SU-DHL-6 (cell line): Measurements from ENCODE around the gene NUDT8.

ENCODE experiments used
- EZH2phosphoT487 ChIP-seq: fragments of 200-600 bp; sonication (generic), shearing (Covaris generic); conservative IDR thresholded peaks from 2 replicates; pipeline ENCODE4 v1.6.1; 2018; ENCODE audit warnings: mild to moderate bottlenecking, antibody characterized with exemption, low read length, moderate library complexity, mixed read lengths
- TF ChIP-seq, protein P1 (sequence below): fragments of 200-600 bp; sonication (generic); IDR thresholded peaks from one replicate; pipeline ENCODE4 v1.5.1; 2017; ENCODE audit warnings: antibody characterized with exemption, mild to moderate bottlenecking, low read length, moderate library complexity; ENCODE audit not compliant: insufficient read depth, poor library complexity, severe bottlenecking

- TF ChIP-seq, protein P1, sequence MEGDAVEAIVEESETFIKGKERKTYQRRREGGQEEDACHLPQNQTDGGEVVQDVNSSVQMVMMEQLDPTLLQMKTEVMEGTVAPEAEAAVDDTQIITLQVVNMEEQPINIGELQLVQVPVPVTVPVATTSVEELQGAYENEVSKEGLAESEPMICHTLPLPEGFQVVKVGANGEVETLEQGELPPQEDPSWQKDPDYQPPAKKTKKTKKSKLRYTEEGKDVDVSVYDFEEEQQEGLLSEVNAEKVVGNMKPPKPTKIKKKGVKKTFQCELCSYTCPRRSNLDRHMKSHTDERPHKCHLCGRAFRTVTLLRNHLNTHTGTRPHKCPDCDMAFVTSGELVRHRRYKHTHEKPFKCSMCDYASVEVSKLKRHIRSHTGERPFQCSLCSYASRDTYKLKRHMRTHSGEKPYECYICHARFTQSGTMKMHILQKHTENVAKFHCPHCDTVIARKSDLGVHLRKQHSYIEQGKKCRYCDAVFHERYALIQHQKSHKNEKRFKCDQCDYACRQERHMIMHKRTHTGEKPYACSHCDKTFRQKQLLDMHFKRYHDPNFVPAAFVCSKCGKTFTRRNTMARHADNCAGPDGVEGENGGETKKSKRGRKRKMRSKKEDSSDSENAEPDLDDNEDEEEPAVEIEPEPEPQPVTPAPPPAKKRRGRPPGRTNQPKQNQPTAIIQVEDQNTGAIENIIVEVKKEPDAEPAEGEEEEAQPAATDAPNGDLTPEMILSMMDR: peak; percentile 74
- TF ChIP-seq EZH2phosphoT487: no peak
Observed at GRCh38 chr11:67583247-67584204, 46.2 kb downstream of the NUDT8 start, which contains the start of gene GSTP1.
